Pancreas (tissue), 10 donors: ENCODE data around the gene CDK13. TPM values are rescaled to one million over a fixed set of nuclear protein-coding genes. Genes with fewer than 3 reads are reported as not detected.

Experiments
- ATAC-seq, 4 donors: fragments of 200-7000 bp; cut with Tn5 transposase; one replicate each; pipeline versions ENCODE4 v1.8.0 to v1.9.1; 2020; ENCODE audit warnings: mild to moderate bottlenecking in 4 of 4, moderate library complexity in 4 of 4
- DNase-seq, 6 donors: peaks; one replicate each; pipeline ENCODE4 v3.0.0-alpha.2; 2020
- FAIRE-seq: peaks from 2 replicates; lab custom pipeline; 2012; peaks lifted over from hg19 to GRCh38; lab: Jason Lieb, UNC
- H3K27ac ChIP-seq, 4 donors: fragments of 200-600 bp; sonication (generic); 1 replicate in 3 of 4; 2 replicates in 1 of 4; pipeline versions ENCODE4 v1.5.0 to v1.8.0; 2020
- H3K27me3 ChIP-seq, 4 donors: fragments of 200-600 bp; one replicate each; pipeline ENCODE4 v1.8.0; 2021
- H3K36me3 ChIP-seq, 3 donors: fragments of 200-600 bp; sonication (generic) in 1 of 3; one replicate each; pipeline versions ENCODE4 v1.5.0 to v1.8.0; 2020 to 2021
- H3K4me1 ChIP-seq, 3 donors: fragments of 200-600 bp; one replicate each; pipeline ENCODE4 v1.8.0; 2021
- H3K4me3 ChIP-seq, 4 donors: fragments of 200-600 bp; sonication (generic) in 2 of 4; one replicate each; pipeline versions ENCODE4 v1.5.0 to v1.8.0; 2020 to 2021
- H3K9me3 ChIP-seq, 4 donors: fragments of 200-600 bp; one replicate each; pipeline ENCODE4 v1.8.0; 2021
- CTCF ChIP-seq, 4 donors: fragments of 200-600 bp; sonication (generic) in 3 of 4; IDR thresholded peaks; one replicate each; pipeline versions ENCODE4 v1.5.0 to v1.8.0; 2021; ENCODE audit warnings: antibody characterized with exemption in 4 of 4
- WGBS, 2 donors: extraction: QIAGEN DNeasy Blood & Tissue Kit; methylation state at CpG; one replicate each; pipeline ENCODE4 v1.1.7; 2013; 5-methylcytosine and 5-hydroxymethylcytosine counted together
- intact Hi-C, 3 donors: fragments of 100-400 bp; cut with DNase I; formaldehyde crosslinking; loops; one replicate each; pipeline versions ENCODE4 v1.11.1 to v1.14.2; 2022
- polyA plus RNA-seq, 2 donors: library from polyadenylated mRNA; stranded (reverse); fragments of 200-250 nt; gene quantifications; one replicate each; pipeline ENCODE4 v1.2.3, GENCODE V29; 2013
- total RNA-seq, 6 donors: library from RNA; stranded (reverse); fragmentation: NEBNext Ultra II Directional in 4 of 6; extraction: Animal tissue kit (Norgen Biotek cat#: 25700) in 4 of 6; gene quantifications; one replicate each; pipeline versions ENCODE4 v1.2.1 to v1.2.4, GENCODE V29; 2021 to 2023
- donor health status: healthy with polysubstance abuse.
- donor health status: DM: no; HTN: no; CAD: no; lungs with moderate emphysema.
- donor health status: DM: no; HTN: no; CAD: no.
- donor health status: control.
- donor health status: control.
- donor health status: Bipolar disorder and iron deficiency.
- donor health status: DM: yes; HTN: yes; CAD: no.
- donor health status: DM: no; HTN: no; CAD: no.
- donor health status: DM: no; HTN: no; CAD: no.
- donor health status: DM: yes; HTN: yes; CAD: no.

CDK13 gene
- 10 to 100 TPM; 20.7 to 34.7 (median 23.5) TPM for total RNA-seq
- polyA plus RNA-seq = 10 to 100 TPM; 13.2 to 22.0 TPM

GRCh38 chr7:39949971-39950472 is at the start of gene CDK13:
Gene CDK13, plus strand, starts transcription at chr7:39950256. Its CDS starts 386 bp downstream, at chr7:39950642.
- Histone ChIP-seq H3K36me3 (no peaks in the 10 kb centered on the region), H3K27ac (peak within 1 kb of the TSS; percentile 98 to 99 (median 99)), H3K4me3 (peak within 1 kb of the TSS; percentile 89 to 95 (median 92)), H3K4me1 (peaks cover 12 to 17% (median 16%) of the 10 kb centered on the region in 3 donors), H3K27me3 (no peaks in the 10 kb centered on the region), H3K9me3 (no peaks in the 10 kb centered on the region)
- intact Hi-C loops = loop anchor here in 1 of 3 donors (5.0 kb wide), 2 partner anchors 42 to 102 kb away; no protein-coding TSS in a partner anchor
- 0 to 1% methylated on average over 43 to 59 of the region's 59 CpGs for WGBS, 2 donors
- DNase-seq (peak in 5 of 6 donors; percentile 75 to 86 (median 80)), FAIRE-seq (no peak), ATAC-seq (peak; percentile 49 to 64 (median 53))
- TF ChIP-seq CTCF (IDR thresholded peaks at IDR 0.05) = no peak

- H3K36me3 ChIP-seq = no peaks in the 10 kb centered on the region
- H3K27ac ChIP-seq = no peak overlapping the region
- WGBS, 2 donors = 79 to 85% methylated on average over 2 of the region's 2 CpGs
- no peaks in the 10 kb centered on the region for H3K27me3 ChIP-seq
- no peak overlapping the region for H3K4me3 ChIP-seq
- intact Hi-C loops = no loop called here
- FAIRE-seq = no peak
- H3K4me1 ChIP-seq = no peaks in the 10 kb centered on the region
- DNase-seq = no peak
- no peak for ATAC-seq
- no peaks in the 10 kb centered on the region for H3K9me3 ChIP-seq
- no peak for TF ChIP-seq CTCF (IDR thresholded peaks at IDR 0.05)
Measured at GRCh38 chr7:39904077-39904486, 46.0 kb upstream of the CDK13 start.

DNA sequence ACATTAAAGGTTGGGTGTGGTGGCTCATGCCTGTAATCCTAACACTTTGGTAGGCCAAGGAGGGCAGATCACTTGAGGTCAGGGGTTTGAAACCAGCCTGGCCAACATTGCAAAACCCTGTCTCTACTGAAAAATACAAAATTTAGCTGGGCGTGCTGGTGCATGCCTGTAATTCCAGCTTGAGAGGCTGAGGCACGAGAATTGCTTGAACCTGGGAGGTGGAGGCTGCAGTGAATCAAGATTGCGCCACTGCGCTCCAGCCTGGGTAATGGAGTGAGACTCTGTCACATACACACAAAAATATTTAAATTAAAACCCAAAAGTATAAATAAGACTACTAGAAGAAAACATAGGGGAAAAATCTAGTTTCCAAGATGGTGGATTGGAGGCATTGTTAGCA is 41.9 kb upstream of the CDK13 start:
- intact Hi-C loops = no loop called here
- no peak for FAIRE-seq
- TF ChIP-seq CTCF (IDR thresholded peaks at IDR 0.05) = no peak
- no peak overlapping the region for H3K27ac ChIP-seq
- DNase-seq = no peak
- H3K36me3 ChIP-seq = no peaks in the 10 kb centered on the region
- H3K9me3 ChIP-seq = no peaks in the 10 kb centered on the region
- no peaks in the 10 kb centered on the region for H3K4me1 ChIP-seq
- ATAC-seq = no peak
- H3K4me3 ChIP-seq = no peak overlapping the region
- 93 to 98% methylated on average over 4 of the region's 4 CpGs for WGBS, 2 donors
- H3K27me3 ChIP-seq = no peaks in the 10 kb centered on the region

- WGBS, 2 donors = 83 to 94% methylated on average over 4 of the region's 4 CpGs
- H3K36me3 ChIP-seq = no peaks in the 10 kb centered on the region
- H3K4me3 ChIP-seq = no peak overlapping the region
- H3K27ac ChIP-seq = no peak overlapping the region
- no peak for TF ChIP-seq CTCF (IDR thresholded peaks at IDR 0.05)
- intact Hi-C loops = no loop called here
- H3K27me3 ChIP-seq = no peaks in the 10 kb centered on the region
- no peak for DNase-seq
- H3K4me1 ChIP-seq = no peaks in the 10 kb centered on the region
- no peaks in the 10 kb centered on the region for H3K9me3 ChIP-seq
- FAIRE-seq = no peak
- no peak for ATAC-seq
Measured at GRCh38 chr7:39908973-39909372, 41.1 kb upstream of the CDK13 start.

GRCh38 chr7:39909526-39909925 is 40.5 kb upstream of the CDK13 start:
- no peaks in the 10 kb centered on the region for H3K27me3 ChIP-seq
- WGBS, 2 donors = 78 to 89% methylated on average over 1 of the region's 1 CpG

More at GRCh38 chr7:39909526-39909925, 40.5 kb upstream of the CDK13 start:
- no peak for DNase-seq
- Histone ChIP-seq H3K4me1 (no peaks in the 10 kb centered on the region), H3K27ac (no peak overlapping the region), H3K36me3 (no peaks in the 10 kb centered on the region), H3K4me3 (no peak overlapping the region), H3K9me3 (no peaks in the 10 kb centered on the region)
- ATAC-seq = no peak
- no peak for FAIRE-seq
- intact Hi-C loops = no loop called here
- TF ChIP-seq CTCF (IDR thresholded peaks at IDR 0.05) = no peak
